HTERT RPE-1 (cell line): ENCODE data around the gene SYCN.

ENCODE experiments used
- in situ Hi-C: fragments of 300-500 bp; cut with MboI; formaldehyde crosslinking; loops from 4 replicates; pipeline ENCODE4 v1.14.3; 2020; ENCODE audit warnings: low sequenced_read_pairs

Gene SYCN

DNA sequence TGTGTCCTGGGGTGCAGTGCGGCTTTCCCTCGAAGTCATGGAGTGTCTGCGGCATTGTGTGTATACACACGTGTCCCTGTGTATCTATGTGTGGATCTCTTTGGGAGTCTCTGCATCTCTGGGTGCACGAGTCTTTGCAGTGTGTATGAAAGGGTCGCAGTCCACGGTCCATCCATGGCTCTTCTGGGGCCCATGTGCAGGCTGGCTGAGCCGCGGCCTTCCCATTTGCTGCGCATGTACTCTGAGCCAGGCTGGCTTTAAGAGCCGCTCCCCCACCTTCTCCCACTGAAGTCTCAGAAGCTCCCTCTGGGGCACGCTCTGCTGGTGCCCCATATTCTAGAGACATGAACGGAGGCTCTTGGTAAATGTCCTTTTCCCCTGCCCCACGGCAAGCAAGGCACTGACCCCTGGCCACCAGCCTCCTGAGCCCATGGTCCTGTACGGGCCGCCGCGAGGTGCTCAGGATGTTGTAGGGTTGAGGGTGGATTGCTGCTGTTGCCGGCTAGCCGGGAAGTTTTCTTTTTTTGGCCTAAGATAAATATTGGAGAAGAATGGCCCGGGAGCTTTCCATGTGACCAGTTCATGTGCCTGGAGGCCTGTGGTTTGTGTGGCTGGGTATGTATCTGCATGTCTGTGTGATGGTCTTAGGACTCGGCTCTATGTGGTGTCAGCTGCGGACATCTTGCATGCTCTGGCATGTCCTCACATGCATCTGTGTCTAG is 46.6 kb downstream of the SYCN start:
- in situ Hi-C loops: no loop called here

DNA sequence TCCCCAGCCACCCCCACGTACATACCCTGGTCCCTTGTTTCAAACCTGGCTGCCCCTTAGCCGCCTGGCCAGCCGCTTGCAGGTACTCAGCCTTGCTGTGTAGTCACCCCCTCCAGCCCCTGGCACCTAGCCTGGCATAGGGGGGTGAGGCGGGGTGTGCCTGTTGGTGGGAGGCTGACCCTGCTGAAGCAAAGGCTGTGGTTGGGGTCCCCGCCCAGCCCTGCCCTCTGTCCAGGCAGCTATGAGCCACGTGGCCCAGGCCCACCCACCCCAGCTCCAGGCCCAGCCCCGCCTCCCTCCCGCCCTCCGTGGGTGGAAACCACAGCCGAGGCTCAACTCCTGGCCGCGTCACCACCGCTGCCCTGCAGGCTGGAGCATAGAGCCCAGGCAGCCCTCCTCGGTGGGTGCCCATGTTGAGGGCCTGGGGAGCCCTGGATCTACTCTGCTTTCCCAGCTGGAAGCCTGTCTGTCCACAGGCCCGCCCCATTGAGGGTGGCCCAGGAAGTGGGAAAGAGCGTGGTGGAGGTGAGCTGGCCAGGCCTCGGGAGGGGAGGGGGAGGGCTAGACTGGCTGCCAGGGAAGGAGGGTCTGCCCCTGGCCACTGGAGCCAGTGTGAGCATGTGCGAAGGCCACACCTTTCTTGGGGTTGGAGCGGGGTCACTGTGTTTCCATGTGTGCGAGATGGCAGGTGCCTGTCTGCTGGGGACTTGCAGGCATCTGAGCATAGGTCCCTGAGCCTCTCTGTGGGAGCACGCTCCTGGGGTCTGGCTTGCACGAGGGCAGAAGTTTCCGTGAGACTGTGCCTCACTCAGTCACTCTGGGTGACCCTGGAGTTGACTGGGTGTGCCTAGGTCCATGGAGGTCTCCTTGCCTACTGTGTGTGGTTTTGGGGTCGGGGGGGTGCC is 47.5 kb downstream of the SYCN start:
- in situ Hi-C loops: no loop called here

GRCh38 chr19:39155741-39156140 is 48.3 kb downstream of the SYCN start:
- in situ Hi-C loops: no loop called here

DNA sequence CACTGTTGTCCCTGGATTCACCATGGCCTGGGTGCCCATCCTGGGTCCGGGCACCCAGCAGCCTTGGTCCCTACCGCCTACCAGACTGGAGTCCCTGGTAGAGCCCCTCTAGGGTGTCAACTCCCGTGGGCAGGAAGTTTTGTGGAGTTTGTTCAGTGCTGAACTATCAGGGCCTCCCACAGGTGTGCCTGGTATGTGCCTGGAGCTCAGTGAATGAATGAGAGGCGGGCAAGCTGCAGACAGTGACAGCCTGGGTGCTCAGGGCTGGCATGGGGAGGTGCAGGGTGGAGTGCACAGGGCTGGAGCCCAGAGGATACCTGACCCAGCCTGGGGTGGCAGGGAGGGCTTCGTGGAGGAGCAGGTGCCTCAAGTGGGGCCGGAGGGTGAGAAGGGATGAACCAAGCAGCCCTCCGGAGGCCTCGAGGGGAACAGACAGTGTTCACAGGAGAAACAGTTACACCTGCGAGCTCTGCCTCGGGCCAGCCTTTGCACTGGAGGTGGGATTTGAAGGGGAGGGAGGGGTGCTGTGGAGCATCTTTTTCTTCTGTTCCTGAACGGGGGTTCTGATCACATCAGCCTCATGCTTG is 48.9 kb downstream of the SYCN start:
- in situ Hi-C loops: no loop called here

GRCh38 chr19:39154629-39155100 is 49.4 kb downstream of the SYCN start:
- in situ Hi-C loops: no loop called here

- in situ Hi-C loops: no loop called here
Measured at GRCh38 chr19:39154100-39154628, 49.9 kb downstream of the SYCN start.
